Measurements from ENCODE around the gene GAP43.

GAP43 gene

DNA sequence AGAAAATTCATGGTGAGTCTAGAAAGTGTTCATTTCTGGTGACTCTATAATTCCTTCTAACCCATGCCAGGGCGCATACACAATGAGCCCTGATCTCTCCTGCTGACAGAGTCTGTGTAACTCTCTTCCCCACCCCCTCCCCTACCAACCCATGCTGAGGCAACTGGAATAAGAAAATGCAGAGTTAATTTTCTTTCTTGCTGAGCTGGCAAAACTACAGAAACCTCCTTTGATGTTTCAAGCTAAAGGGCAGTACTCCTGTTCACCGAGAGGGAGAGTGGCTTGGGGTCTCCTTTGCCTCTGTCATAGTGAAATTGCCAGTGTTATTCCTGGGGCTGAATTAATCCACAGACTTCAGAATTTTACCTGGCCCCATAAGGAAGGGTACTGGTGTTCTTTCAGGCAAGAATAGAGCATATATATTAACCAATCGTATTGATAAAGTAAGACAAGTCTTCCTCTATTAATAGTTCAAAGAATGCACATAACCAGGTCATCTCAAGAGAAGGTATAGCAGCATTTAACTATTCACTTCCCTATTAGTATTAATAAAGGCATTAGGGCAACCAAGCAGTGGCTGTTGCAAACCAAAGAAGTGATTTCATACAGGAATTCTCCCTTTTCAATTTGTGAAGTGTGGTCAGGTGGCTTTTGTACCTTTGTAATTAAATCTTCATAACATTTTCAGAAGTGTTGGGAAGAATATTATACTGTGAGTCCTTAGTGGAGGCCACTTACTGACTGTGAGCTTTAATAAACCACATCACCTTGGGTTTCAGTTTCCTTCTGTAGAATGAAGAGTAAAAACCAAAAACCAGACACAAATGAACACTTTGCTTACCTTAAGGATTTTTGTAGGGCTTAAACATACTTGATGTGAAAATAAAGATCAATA lies 4.1 kb downstream of the GAP43 start:
- peak in 1 of 3 experiments; percentile 6 for DNase-seq

GRCh38 chr3:115628075-115628412 lies 4.7 kb downstream of the GAP43 start:
- DNase-seq: no peak

DNA sequence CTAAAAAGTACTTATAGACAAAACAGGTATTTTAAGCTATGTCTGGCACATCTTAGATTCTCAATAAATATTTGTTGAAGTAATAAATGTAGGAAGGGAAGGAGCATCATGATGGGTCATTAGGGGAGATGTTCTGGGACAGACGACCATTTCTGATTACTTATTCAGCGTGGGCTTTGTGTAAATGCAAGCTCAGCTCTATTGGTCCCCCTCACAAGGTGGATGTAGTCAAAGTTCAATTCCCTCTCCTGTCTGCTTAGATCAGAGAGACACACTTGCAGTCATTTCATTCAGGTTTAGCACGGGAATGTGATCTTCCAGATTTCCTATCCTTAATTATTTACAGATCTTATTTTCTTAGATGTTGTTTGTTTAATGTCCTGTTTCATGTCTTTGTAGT lies 7.5 kb downstream of the GAP43 start:
- no peak for DNase-seq

- DNase-seq: no peak
These were observed 8.7 kb downstream of the GAP43 start for GRCh38 chr3:115632026-115632425.

GRCh38 chr3:115633467-115633866 lies 10.2 kb downstream of the GAP43 start:
- DNase-seq: no peak

GRCh38 chr3:115634052-115634451 lies 10.7 kb downstream of the GAP43 start:
- DNase-seq: no peak

DNA sequence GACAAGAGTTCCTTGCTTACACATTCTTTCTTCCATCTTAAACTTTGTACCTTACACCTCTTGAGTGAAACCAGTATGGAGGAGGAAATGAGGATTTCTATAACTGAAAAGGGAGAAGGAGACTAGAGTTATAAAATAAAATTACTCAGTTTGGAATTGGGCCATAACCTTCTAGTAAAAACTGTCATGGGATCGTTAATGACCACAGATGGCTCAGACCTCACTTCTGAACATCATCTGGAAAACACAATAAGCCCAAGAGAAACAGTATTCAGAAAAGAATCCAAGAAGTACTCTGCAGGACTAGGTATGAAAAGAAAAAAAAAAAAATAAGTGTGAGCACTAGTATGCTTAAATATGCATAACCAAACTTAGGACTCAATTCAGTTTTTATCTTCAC lies 12.1 kb downstream of the GAP43 start:
- no peak for DNase-seq

- DNase-seq: no peak
These were observed 14.9 kb downstream of the GAP43 start for GRCh38 chr3:115638241-115638640.

DNA sequence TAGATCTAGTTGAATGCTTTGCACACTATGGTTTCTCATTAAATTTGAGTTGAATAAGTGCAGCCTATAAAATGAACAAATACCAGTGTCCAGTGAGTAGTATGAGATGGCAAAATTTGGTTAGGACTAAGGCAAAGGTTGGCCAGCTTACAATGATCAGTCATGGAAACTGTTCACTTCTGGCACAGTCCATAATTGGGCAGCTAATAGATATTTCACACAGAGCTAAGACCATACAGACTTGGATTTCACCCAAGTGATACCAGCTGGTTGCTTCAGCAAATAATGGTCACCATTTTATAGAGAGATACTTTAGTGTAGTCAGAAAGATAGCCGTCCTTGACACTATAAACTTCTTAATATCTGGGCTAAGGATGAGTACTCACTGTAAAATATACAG lies 15.7 kb downstream of the GAP43 start:
- DNase-seq: peak in 1 of 3 experiments; percentile 22

DNA sequence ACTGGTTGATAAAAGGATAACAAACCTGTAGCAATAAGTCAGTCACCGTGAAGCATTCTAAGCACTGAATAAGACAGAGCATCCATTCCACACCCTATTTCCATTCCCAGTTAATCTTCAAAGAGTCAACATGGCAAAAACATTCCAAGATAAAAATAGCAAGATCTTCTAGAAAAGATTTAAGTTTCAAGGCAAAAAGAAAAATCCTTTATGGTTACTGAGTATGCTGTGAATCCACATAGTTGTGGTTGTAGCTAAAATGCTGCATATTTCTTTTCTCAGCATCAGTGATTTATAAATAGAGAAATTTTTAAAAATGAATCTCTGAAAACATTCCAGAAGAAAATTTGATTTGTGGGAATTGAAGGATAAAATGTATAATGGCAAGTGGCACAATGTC lies 21.1 kb downstream of the GAP43 start:
- no peak for DNase-seq

GRCh38 chr3:115646027-115646690 lies 22.8 kb downstream of the GAP43 start:
- DNase-seq: peak in 1 of 3 experiments; percentile 20

GRCh38 chr3:115648559-115648958 lies 25.2 kb downstream of the GAP43 start:
- no peak for DNase-seq

DNA sequence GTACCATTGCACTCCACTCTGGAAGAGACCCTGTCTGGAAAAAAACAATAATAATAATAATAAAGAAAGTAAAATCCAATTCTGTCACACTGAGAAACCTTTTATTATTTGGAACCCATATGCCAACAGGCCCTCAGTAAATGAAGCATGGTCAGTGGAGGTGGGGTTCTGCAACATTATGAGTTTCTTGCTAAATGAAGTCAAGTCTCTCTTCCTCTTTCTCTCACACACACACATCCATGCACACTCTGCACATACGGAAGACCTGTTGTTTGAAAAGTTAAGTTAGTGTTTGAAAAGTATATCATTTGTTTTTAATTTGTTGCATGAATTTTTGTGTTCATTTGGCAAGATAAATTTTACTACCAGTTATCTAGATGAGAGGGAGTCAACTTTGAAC lies 27.8 kb downstream of the GAP43 start:
- no peak for DNase-seq

- no peak for DNase-seq
These were observed 28.3 kb downstream of the GAP43 start for GRCh38 chr3:115651599-115651998.

- DNase-seq: no peak
These were observed 29.4 kb downstream of the GAP43 start for GRCh38 chr3:115652738-115653137.

DNA sequence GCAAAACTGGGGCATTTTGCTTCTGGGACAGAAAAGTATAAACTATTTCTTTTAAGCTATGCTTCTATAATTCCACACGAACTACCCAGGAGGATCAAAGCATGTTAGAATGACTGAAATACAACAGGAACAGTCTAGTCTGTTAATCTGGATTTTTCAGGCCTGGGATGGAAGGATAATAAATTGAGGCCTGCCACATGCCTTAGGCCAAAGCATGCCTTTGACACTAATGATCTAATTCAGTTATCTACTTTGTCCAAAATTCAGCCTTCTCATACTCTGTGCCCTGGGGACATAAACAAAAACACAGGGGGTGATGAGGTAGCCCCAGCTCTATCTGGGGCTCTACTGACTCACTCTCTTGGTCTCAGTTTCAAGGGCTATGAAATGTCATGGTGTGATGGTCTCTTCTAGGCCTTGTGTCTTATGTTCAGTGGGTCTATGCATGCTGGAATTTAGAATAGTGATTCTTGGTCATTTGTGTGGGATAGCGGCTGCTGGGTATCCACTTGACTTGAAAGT lies 32.5 kb downstream of the GAP43 start:
- DNase-seq: no peak

GRCh38 chr3:115657168-115657567 lies 33.9 kb downstream of the GAP43 start:
- no peak for DNase-seq

- DNase-seq: no peak
These were observed 34.7 kb downstream of the GAP43 start for GRCh38 chr3:115658032-115658336.

- DNase-seq: peak; percentile 81 to 94 (median 91)
These were observed 35.2 kb downstream of the GAP43 start for GRCh38 chr3:115658337-115659181.

- peak in 2 of 3 experiments; percentile 41 to 43 for DNase-seq
These were observed 36.2 kb downstream of the GAP43 start for GRCh38 chr3:115659253-115660220.

GRCh38 chr3:115660646-115661337 lies 37.5 kb downstream of the GAP43 start:
- peak in 2 of 3 experiments; percentile 33 to 48 for DNase-seq
